ENCODE measurements around the gene ADK.

DNA sequence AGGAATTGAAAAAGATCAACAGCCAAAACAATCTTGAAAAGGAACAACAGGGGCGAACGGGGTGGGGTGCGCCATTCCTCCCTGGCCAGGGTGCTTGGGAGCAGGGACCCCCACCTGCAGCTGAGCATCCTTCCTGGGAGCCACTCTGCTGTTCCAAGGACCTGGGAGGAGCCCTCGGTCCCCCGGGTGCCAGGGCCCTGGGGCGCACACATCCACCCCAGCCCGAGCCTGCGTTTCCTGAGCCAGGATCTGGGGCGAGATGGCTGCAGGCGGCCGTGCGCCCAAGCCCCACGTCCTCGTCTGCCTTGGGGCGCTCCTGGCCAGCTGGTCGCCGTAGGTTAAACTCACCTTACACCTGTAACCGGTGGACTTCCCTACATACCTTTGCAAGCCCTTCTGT is 11.0 kb upstream of the ADK start:
- TF ChIP-seq, protein P1, sequence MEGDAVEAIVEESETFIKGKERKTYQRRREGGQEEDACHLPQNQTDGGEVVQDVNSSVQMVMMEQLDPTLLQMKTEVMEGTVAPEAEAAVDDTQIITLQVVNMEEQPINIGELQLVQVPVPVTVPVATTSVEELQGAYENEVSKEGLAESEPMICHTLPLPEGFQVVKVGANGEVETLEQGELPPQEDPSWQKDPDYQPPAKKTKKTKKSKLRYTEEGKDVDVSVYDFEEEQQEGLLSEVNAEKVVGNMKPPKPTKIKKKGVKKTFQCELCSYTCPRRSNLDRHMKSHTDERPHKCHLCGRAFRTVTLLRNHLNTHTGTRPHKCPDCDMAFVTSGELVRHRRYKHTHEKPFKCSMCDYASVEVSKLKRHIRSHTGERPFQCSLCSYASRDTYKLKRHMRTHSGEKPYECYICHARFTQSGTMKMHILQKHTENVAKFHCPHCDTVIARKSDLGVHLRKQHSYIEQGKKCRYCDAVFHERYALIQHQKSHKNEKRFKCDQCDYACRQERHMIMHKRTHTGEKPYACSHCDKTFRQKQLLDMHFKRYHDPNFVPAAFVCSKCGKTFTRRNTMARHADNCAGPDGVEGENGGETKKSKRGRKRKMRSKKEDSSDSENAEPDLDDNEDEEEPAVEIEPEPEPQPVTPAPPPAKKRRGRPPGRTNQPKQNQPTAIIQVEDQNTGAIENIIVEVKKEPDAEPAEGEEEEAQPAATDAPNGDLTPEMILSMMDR (conservative IDR thresholded peaks at IDR 0.05) = no peak
- TF ChIP-seq ZFX (IDR thresholded peaks at IDR 0.05) = no peak
